HG03571 (cell line): ENCODE results near the gene ARHGAP20.

ENCODE experiments used
- ATAC-seq: cut with Tn5 transposase; IDR thresholded peaks from one replicate; pipeline ENCODE4 v1.9.1; 2021; ENCODE audit not compliant: unreplicated experiment

Gene ARHGAP20

DNA sequence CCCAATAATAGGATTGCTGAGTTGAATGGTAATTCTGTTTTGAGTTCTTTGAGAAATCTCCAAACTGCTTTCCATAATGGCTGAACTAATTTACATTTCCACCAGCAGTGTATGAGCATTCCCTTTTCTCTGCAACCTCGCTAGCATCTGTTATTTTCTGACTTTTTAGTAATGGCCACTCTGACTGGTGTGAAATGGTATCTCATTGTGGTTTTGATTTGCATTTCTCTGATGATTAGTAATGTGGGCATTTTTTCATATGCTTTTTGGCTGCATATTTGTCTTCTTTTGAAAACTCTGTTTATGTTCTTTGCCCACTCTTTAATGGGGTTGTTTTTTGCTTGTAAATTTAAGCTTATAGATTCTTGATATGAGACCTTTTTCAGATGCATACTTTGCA is 185.1 kb downstream of the ARHGAP20 start:
- no peak for ATAC-seq
